Ishikawa (cell line): ENCODE results near the gene TOX2.

ENCODE experiments used
- CREB1 ChIP-seq: IDR thresholded peaks from 2 replicates; pipeline ENCODE4 v1.6.1; 2012; ENCODE audit warnings: low read depth
- NFIC ChIP-seq: IDR thresholded peaks from 2 replicates; pipeline ENCODE4 v1.6.1; 2012
- RAD21 ChIP-seq: IDR thresholded peaks from 2 replicates; pipeline ENCODE4 v1.6.1; 2012; ENCODE audit warnings: low read depth
- TAF1 ChIP-seq: IDR thresholded peaks from 2 replicates; pipeline ENCODE4 v1.6.1; 2012; ENCODE audit warnings: low read depth, mild to moderate bottlenecking
- TEAD4 ChIP-seq: IDR thresholded peaks from 2 replicates; pipeline ENCODE4 v1.6.1; 2012
- ZBTB7A ChIP-seq: IDR thresholded peaks from 2 replicates; pipeline ENCODE4 v1.6.1; 2012; ENCODE audit warnings: low read depth
- TF ChIP-seq, protein P1 (sequence below): IDR thresholded peaks from 2 replicates; pipeline ENCODE4 v1.6.1; 2012; ENCODE audit warnings: low read depth, mild to moderate bottlenecking
- TF ChIP-seq, protein P2 (sequence below): IDR thresholded peaks from 2 replicates; pipeline ENCODE4 v1.6.1; 2012
- TF ChIP-seq, protein P3 (sequence below): IDR thresholded peaks from 2 replicates; pipeline ENCODE4 v1.6.1; 2012

DNA sequence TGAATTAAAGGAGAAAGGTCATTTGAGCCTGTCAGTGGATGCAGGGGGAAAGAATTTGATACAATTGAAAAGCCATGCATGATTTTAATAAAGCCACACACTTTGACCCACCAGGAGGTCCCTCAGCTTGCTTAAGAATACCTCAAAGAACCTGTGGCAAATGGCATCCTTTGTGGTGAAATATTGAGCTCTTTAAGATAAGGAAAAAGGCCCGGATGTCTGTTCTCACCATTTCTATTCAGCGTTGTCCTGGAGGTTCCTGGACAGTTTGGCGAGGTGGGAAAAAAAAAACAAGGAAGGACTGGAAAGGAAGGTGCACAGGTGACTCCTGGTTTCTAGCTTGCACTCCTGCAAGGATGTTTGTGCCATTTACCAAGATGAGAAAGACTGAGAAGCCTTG lies 91.0 kb downstream of the TOX2 start:
- TF ChIP-seq TAF1 = no peak
- no peak for TF ChIP-seq CREB1
- TF ChIP-seq, protein P1, sequence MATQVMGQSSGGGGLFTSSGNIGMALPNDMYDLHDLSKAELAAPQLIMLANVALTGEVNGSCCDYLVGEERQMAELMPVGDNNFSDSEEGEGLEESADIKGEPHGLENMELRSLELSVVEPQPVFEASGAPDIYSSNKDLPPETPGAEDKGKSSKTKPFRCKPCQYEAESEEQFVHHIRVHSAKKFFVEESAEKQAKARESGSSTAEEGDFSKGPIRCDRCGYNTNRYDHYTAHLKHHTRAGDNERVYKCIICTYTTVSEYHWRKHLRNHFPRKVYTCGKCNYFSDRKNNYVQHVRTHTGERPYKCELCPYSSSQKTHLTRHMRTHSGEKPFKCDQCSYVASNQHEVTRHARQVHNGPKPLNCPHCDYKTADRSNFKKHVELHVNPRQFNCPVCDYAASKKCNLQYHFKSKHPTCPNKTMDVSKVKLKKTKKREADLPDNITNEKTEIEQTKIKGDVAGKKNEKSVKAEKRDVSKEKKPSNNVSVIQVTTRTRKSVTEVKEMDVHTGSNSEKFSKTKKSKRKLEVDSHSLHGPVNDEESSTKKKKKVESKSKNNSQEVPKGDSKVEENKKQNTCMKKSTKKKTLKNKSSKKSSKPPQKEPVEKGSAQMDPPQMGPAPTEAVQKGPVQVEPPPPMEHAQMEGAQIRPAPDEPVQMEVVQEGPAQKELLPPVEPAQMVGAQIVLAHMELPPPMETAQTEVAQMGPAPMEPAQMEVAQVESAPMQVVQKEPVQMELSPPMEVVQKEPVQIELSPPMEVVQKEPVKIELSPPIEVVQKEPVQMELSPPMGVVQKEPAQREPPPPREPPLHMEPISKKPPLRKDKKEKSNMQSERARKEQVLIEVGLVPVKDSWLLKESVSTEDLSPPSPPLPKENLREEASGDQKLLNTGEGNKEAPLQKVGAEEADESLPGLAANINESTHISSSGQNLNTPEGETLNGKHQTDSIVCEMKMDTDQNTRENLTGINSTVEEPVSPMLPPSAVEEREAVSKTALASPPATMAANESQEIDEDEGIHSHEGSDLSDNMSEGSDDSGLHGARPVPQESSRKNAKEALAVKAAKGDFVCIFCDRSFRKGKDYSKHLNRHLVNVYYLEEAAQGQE = no peak
- no peak for TF ChIP-seq RAD21
- TF ChIP-seq TEAD4 = no peak
- TF ChIP-seq, protein P2, sequence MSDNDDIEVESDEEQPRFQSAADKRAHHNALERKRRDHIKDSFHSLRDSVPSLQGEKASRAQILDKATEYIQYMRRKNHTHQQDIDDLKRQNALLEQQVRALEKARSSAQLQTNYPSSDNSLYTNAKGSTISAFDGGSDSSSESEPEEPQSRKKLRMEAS = no peak
- TF ChIP-seq ZBTB7A = no peak
- TF ChIP-seq, protein P3, sequence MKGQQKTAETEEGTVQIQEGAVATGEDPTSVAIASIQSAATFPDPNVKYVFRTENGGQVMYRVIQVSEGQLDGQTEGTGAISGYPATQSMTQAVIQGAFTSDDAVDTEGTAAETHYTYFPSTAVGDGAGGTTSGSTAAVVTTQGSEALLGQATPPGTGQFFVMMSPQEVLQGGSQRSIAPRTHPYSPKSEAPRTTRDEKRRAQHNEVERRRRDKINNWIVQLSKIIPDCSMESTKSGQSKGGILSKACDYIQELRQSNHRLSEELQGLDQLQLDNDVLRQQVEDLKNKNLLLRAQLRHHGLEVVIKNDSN = no peak
- TF ChIP-seq NFIC = no peak
